HG03439 (cell line): Measurements from ENCODE around the gene ALKBH1.
"Not testable (repeated sequence)": the region's sequence is repeated elsewhere in the genome, so short reads cannot be mapped to it uniquely, and the experiment has no call there.

Experiments
- ATAC-seq: cut with Tn5 transposase; IDR thresholded peaks from one replicate; pipeline ENCODE4 v1.9.1; 2021; ENCODE audit warnings: mild to moderate bottlenecking, moderate library complexity; ENCODE audit not compliant: unreplicated experiment

The ALKBH1 gene

DNA sequence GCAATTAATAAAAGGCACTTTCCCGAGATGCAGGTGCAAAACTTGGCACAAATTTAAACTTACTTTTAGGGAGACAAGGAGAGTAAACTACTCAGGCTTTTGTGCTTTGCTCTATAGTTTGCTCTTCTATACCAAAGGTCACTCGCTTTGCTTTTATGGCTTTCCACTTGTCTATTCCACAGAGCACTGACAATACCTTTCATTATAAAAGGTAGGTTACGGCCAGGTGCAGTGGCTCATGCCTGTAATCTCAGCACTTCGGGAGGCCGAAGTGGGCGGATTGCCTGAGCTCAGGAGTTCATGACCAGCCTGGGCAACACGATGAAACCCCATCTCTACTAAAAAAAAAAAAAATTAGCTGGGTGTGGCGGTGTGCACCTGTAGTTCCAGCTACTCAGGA lies 32.9 kb downstream of the ALKBH1 start:
- no peak for ATAC-seq

DNA sequence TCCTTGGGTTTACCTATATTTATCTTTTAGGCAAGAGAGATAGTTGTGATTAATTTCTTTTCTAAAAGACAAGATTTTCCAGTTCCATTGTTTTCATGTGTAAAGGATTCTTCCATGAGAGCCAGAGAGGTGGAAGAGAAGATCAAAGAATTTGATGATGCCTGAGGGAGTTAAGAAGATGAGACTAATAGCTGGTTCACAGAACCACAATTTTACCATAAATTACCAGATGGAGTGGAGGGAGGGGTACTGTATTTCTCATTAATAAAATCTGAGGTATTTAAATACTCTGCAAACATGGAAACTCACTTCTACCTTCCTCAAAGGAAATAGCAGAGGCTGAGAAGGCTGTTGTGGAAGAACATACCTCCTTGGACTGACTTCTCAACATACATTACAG lies 34.6 kb downstream of the ALKBH1 start:
- no peak for ATAC-seq

- ATAC-seq = no peak
Observed at GRCh38 chr14:77667331-77667730, 40.5 kb downstream of the ALKBH1 start.

DNA sequence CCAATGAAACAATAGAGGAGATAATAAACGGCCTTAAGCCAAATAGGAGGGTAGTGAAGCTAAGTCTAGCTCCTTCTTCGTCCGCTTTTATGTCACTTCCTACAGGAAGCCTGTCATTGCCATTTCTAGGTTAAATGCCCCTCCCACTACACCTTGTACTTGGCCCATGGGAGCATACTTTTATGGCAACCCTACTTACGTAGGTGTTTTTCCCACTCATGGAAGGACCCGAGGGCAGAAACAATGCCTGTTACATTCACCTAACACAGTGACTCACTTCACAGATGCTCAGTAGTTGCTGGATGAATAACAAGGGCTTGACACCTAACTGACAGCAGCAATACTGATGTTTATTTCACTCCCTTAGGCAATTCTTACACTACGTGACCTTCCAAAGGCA lies 44.5 kb downstream of the ALKBH1 start:
- no peak for ATAC-seq

DNA sequence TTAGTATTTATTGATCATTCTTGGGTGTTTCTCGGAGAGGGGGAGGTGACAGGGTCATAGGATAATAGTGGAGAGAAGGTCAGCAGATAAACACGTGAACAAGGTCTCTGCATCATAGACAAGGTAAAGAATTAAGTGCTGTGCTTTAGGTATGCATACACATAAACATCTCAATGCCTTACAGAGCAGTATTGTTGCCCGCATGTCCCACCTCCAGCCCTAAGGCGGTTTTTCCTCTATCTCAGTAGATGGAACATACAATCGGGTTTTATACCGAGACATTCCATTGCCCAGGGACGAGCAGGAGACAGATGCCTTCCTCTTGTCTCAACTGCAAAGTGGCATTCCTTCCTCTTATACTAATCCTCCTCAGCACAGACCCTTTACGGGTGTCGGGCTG lies 46.3 kb downstream of the ALKBH1 start:
- not testable (repeated sequence) for ATAC-seq

- ATAC-seq = no peak
Observed at GRCh38 chr14:77660754-77661153, 47.1 kb downstream of the ALKBH1 start.

DNA sequence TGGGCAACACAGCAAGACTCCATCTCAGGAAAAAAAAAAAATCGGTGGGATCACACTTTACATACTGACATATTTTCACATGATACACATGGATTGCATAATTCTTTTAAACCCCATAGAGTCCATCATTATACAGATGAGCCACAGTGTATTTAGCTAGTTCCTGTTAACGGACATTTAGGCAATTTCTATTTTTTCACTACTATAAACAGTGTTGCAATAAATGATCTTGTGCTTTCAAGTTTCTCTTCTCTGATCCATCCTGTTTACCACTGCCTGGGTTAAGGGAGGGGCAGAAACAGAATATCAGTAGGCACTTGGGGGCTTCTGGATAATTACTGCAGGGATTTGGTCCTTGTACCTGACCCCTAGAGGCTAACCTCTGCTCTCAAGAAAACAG lies 48.0 kb downstream of the ALKBH1 start:
- ATAC-seq = no peak

- ATAC-seq = no peak
Observed at GRCh38 chr14:77657280-77657679, 50.5 kb downstream of the ALKBH1 start.

- no peak for ATAC-seq
Observed at GRCh38 chr14:77654001-77654441, 53.8 kb downstream of the ALKBH1 start.

DNA sequence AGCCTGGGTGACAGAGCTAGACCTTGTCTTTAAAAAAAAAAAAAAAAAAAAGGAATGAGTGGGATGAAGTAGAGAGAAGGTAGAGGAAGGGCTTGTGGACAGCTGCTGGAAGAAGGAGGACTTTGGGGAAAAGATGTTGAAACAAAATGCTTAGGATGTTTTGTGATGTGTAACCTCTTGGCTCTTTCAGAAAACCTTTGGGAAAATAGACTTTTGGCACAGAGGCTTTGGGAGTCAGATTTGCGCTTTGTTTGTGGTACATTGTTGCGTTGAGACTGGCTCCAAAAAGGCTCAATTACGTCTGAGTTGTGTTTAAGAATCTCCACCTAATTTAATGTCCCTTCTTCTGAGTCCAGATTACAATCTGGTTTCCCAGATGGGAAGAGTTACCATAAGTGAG lies 58.5 kb downstream of the ALKBH1 start:
- ATAC-seq = no peak

DNA sequence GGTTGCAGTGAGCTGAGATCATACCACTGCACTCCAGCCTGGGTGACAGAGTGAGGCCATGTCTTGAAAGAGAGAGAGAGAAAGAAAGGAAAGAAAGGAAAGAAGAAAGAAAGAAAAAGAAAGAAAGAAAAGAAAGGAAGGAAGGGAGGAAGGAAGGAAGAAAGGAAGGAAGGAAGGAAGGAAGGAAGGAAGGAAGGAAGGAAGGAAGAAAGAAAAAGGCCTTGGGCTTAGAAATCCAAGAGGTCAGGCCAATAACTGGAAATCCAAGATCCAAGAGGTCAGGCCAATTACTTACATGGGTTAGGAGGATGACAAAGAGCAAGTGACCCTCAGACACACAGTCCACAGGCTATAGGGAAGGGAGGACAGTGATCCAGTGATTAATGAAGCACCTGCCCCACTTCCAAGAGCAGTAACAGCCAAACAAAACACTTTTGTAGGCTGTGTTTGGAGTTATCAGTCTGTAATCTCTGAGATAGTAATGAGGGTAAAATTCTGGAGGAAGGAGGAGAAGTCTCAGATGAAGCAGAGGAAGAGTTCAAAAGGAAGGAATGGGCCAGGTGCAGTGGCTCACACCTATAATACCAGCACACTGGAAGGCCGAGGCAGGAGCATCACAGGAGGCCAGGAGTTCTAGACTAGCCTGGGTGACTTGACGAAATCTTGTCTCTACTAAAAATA lies 59.2 kb downstream of the ALKBH1 start:
- ATAC-seq = no peak

- no peak for ATAC-seq
Observed at GRCh38 chr14:77647853-77648252, 60.0 kb downstream of the ALKBH1 start.

DNA sequence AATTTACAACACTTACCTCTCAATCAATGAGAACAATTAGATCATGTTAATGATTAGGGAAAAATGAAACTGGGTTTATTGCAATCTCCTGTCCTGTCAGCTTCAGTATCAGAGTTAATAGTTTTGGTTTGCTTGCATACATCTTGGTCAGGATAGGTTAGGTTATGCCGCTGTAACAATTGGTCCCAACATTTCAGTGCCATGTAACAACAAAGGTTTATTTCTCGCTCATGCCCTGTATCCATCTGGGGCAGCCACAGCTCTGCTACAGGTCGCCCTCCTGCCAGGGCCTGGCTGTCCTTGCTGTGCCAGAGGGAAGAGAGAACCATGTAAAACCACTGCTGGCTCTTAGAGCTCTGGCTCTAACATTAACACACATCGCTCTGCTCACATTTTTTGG lies 60.9 kb downstream of the ALKBH1 start:
- no peak for ATAC-seq

GRCh38 chr14:77645520-77646230 lies 62.1 kb downstream of the ALKBH1 start:
- ATAC-seq = no peak

- ATAC-seq = no peak
Observed at GRCh38 chr14:77642407-77642806, 65.4 kb downstream of the ALKBH1 start.

DNA sequence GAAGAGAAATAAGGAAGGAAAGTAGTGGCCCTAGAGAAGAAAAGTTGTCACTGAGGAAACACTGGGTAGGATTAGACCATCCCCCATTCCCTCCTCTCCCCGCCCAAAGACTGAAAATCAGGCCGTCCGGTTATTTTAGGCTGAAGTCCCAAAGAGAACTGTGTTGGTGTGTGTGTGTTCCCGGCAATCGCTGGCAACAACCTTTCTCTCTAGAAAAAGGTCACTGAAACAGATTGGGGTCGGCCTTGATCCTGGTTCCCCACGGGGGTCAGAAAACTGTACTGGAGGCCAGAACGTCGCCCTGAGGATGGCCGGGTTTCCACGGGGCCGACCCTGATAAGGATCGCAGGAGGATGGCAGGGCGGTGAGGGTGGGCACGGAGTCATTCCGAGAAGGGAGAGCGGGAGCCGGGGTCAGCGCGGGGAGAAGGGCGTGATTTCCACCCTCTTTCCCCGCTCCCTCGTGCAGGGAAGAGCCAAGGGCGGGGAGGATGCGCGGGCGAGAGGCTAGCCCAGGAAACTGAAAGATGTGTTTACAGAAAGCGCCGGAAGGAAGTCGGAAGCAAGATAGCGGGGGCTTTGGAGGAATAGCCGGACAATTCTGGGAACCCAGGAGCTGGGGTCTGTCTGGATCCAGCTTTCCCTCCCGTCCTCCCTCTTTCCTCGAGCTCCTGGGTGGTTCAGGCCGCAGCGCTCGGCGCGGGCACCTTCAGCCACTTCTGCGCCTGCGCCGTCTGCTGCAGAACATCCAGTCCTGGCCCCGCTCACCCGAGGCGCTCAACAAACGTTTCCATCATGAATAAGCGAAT lies 66.1 kb downstream of the ALKBH1 start:
- ATAC-seq = no peak

DNA sequence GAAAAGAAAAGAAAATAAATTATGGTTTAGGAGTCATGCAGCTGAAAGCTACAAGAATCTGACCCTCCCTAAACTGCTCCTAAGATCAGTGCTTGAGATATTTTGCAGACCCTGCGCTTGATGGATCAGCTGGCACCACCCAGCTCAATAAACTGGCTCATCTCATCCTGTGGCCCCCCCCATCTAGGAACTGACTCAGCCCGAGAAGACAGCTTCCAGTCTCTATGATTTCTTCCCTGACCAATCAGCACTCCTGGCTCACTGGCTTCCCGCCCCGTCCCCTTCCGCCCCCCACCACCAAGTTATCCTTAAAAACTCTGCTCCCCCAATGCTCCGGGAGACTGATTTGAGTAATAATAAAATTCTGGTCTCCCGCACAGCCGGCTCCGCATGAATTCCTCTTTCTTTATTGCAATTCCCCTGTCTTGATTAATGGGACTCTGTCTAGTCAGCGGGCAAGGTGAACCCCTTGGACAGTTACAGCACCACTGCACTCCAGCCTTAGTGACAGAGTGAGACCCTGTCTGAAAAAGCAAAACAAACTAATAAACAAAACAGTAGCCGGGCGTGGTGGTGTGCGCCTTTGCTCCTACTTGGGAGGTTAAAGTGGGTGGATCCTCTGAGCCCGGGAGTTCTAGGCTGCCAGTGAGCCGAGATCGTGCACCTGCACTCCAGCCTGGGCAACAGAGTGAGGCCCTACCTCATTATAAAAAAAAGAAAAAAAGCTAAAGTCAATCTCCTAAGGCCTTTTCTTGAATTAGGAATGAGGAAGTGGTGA lies 66.9 kb downstream of the ALKBH1 start:
- no peak for ATAC-seq

GRCh38 chr14:77638771-77639171 lies 69.1 kb downstream of the ALKBH1 start:
- no peak for ATAC-seq

GRCh38 chr14:77635869-77636268 lies 72.0 kb downstream of the ALKBH1 start:
- ATAC-seq = not testable (repeated sequence)

GRCh38 chr14:77635466-77635865 lies 72.4 kb downstream of the ALKBH1 start:
- not testable (repeated sequence) for ATAC-seq

GRCh38 chr14:77630111-77630510 lies 77.7 kb downstream of the ALKBH1 start:
- no peak for ATAC-seq
